RWPE2 (cell line): ENCODE data around the gene PTCH1.

ENCODE experiments used
- ATAC-seq: fragments of 200-7000 bp; cut with Tn5 transposase; 3 replicates; pipeline ENCODE4 v1.9.1; 2021; ENCODE audit warnings: low read depth
- DNase-seq: peaks from one replicate; pipeline ENCODE4 v3.0.0-alpha.2; 2020; ENCODE audit warnings: low spot score
- H3K27ac ChIP-seq: fragments of 450-650 bp; 2 replicates; pipeline ENCODE4 v1.5.1; 2017; ENCODE audit warnings: mild to moderate bottlenecking; ENCODE audit not compliant: poor library complexity, severe bottlenecking
- H3K27me3 ChIP-seq: fragments of 250-450 bp; sonication (Bioruptor Pico); 2 replicates; pipeline ENCODE4 v1.5.1; 2021; ENCODE audit warnings: mild to moderate bottlenecking, moderate library complexity; ENCODE audit not compliant: insufficient read depth, poor library complexity, severe bottlenecking
- H3K36me3 ChIP-seq: fragments of 250-450 bp; sonication (Bioruptor Pico); 2 replicates; pipeline ENCODE4 v1.5.1; 2020; ENCODE audit warnings: low read depth, mild to moderate bottlenecking, moderate library complexity
- H3K4me1 ChIP-seq: fragments of 250-450 bp; sonication (Bioruptor Pico); 2 replicates; pipeline ENCODE4 v1.5.1; 2021; ENCODE audit warnings: mild to moderate bottlenecking, moderate library complexity; ENCODE audit not compliant: insufficient read depth, poor library complexity, severe bottlenecking
- H3K4me3 ChIP-seq: fragments of 250-450 bp; sonication (Bioruptor Pico); 2 replicates; pipeline ENCODE4 v1.5.1; 2021; ENCODE audit warnings: mild to moderate bottlenecking, moderate library complexity; ENCODE audit not compliant: severe bottlenecking
- H3K9me3 ChIP-seq: fragments of 250-450 bp; sonication (Bioruptor Pico); 2 replicates; pipeline ENCODE4 v1.5.1; 2021; ENCODE audit warnings: mild to moderate bottlenecking, moderate library complexity; ENCODE audit not compliant: severe bottlenecking
- TF ChIP-seq, protein P1 (sequence below): fragments of 450-650 bp; IDR thresholded peaks from one replicate; pipeline ENCODE4 v1.5.1; 2017; ENCODE audit warnings: mild to moderate bottlenecking, moderate library complexity; ENCODE audit not compliant: poor library complexity, severe bottlenecking

PTCH1 gene

DNA sequence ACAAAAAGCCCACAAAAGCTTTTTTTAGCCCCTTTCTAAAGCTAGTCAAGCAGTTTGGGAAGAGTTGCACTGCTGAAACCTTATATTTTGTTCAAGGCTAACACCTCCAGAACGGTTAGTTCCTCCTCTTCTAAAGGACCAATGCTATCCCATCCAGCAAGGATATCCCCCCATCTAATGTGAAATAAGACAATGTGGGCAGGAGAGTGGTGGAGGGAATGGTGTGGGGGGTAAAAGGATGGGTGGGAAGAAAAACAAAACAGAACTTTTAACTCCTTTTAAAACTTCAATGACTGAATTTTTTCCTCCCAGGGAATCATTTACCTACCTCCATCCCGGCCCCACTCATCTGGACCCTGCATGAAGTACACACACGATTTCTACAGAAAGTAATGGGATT, 21.2 kb downstream of the PTCH1 start:
- no peak overlapping the region for H3K27ac ChIP-seq
- TF ChIP-seq, protein P1, sequence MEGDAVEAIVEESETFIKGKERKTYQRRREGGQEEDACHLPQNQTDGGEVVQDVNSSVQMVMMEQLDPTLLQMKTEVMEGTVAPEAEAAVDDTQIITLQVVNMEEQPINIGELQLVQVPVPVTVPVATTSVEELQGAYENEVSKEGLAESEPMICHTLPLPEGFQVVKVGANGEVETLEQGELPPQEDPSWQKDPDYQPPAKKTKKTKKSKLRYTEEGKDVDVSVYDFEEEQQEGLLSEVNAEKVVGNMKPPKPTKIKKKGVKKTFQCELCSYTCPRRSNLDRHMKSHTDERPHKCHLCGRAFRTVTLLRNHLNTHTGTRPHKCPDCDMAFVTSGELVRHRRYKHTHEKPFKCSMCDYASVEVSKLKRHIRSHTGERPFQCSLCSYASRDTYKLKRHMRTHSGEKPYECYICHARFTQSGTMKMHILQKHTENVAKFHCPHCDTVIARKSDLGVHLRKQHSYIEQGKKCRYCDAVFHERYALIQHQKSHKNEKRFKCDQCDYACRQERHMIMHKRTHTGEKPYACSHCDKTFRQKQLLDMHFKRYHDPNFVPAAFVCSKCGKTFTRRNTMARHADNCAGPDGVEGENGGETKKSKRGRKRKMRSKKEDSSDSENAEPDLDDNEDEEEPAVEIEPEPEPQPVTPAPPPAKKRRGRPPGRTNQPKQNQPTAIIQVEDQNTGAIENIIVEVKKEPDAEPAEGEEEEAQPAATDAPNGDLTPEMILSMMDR, result no peak
- DNase-seq (no peak), ATAC-seq (no peak)
- H3K27me3 ChIP-seq, result no peaks in the 10 kb centered on the region
- no peaks in the 10 kb centered on the region for H3K36me3 ChIP-seq
- peaks cover 17% of the 10 kb centered on the region for H3K4me1 ChIP-seq
- no peaks in the 10 kb centered on the region for H3K9me3 ChIP-seq
- no peak overlapping the region for H3K4me3 ChIP-seq

DNA sequence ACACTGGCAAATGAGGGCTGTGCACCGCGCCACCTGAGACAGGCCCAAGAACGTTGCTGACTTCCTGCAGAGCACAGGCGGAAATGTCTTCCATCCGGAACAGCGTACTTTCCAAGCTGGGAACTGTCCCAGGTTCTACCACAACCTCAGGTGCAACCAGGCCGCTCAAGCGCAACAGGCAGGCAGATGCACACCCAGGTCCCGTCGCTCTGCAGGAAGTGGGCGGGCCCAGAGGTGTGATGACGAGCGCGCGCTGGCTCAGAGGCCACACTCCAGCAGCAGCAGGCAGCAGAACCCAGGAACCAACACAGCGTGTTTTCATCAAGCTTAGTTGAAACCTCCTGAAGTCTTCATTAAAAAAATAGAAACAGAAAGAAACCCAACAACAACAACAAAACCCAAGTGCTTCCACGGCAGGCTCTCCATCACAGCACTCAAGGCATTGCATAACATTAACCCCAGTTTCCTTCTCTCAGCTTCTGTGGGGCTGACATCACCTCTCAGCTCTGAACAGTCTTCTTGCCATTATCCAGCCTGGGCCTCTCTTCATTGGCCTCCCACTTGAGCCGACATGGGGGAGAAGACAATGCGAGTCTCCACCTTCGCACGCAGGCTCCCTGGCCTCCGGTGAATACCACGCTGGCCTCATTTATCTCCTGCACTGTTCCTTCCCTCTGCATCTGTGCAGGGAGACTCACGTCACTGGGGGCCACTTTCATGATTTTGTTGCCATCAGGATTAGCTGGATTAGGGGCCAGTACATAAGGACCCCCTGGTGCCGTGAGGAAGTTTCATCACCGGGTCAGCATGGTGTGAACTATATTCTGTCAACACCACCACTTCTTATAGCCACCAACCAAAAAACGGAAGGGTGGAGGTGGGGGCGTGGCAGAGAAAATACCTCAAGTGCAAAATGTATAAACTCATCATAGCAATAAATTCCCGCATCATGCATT, 22.1 kb downstream of the PTCH1 start:
- DNase-seq (no peak), ATAC-seq (peak; percentile 93)
- Histone ChIP-seq H3K9me3 (no peaks in the 10 kb centered on the region), H3K27ac (no peak overlapping the region), H3K36me3 (no peaks in the 10 kb centered on the region), H3K4me3 (no peak overlapping the region), H3K4me1 (peaks cover 12% of the 10 kb centered on the region), H3K27me3 (no peaks in the 10 kb centered on the region)
- TF ChIP-seq, protein P1, result no peak

DNA sequence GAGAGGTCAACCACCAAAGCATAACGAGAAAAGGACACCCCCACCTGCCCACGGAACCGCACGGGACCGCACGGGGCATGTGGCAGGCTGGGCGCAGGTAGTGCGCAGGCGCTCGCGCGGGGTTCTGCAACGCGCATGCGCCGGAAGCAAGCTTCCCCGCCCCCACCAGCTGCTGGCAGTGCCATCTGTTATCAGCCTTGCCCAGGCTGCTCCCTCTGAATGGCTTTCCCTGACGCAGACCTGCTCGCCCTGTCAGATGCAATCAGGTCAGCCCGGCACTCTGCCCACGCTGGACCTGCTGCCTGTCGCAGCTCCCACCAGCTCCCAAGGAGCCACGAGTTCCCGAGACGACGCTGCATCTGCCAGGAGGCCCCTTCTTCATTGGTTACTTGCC, 22.8 kb downstream of the PTCH1 start:
- no peak for ATAC-seq
- H3K27me3 ChIP-seq, result no peaks in the 10 kb centered on the region
- TF ChIP-seq, protein P1, result no peak
- H3K4me1 ChIP-seq, result peaks cover 8% of the 10 kb centered on the region
- DNase-seq, result no peak
- no peak overlapping the region for H3K27ac ChIP-seq
- H3K4me3 ChIP-seq, result no peak overlapping the region
- no peaks in the 10 kb centered on the region for H3K9me3 ChIP-seq
- H3K36me3 ChIP-seq, result no peaks in the 10 kb centered on the region

DNA sequence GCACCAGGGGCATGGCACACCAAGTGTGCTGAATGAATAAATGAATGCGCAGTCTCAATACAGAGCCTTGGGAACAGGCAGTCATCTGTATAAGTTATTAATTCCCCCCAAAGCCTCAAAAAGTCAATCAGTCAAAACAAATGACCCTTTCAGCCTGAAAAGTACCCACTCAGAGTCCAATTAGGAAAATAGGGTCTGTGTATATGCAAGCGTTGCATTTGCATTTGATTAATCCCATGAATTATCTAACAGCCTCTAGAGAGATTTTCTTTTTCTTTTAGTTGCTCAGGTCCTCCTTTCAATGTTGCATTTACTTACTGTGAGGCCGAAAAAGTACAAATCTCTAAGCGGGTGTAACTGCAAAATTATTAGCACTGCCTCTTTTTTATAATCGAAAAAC, 23.4 kb downstream of the PTCH1 start:
- Histone ChIP-seq H3K36me3 (no peaks in the 10 kb centered on the region), H3K4me1 (peaks cover 8% of the 10 kb centered on the region), H3K27ac (no peak overlapping the region), H3K27me3 (no peaks in the 10 kb centered on the region), H3K9me3 (no peaks in the 10 kb centered on the region), H3K4me3 (no peak overlapping the region)
- TF ChIP-seq, protein P1, result no peak
- ATAC-seq, result no peak
- DNase-seq, result no peak
